HL-60 (cell line): ENCODE results near the gene CYP17A1.
"Not testable (repeated sequence)": the region's sequence is repeated elsewhere in the genome, so short reads cannot be mapped to it uniquely, and the experiment has no call there.

Experiments used
- DNase-seq, 2 experiments: peaks; one replicate each; pipeline ENCODE4 v3.0.0-alpha.2; 2010 to 2020; ENCODE audit warnings: low read depth in 1 of 2, low spot score in 1 of 2
- H3K27ac ChIP-seq: fragments of 250-450 bp; sonication (Bioruptor Pico); replicated peaks from 2 replicates; pipeline ENCODE4 v1.5.1; 2020; ENCODE audit warnings: mild to moderate bottlenecking, moderate library complexity
- H3K27me3 ChIP-seq: fragments of 250-450 bp; sonication (Bioruptor Pico); 2 replicates; pipeline ENCODE4 v1.5.1; 2021; ENCODE audit warnings: mild to moderate bottlenecking, moderate library complexity; ENCODE audit not compliant: insufficient read depth, poor library complexity, severe bottlenecking
- H3K4me3 ChIP-seq: replicated peaks from 2 replicates; pipeline ENCODE4 v1.5.1; 2011; ENCODE audit warnings: mild to moderate bottlenecking, control low read depth, low read length; ENCODE audit not compliant: insufficient read depth
- GABPA ChIP-seq: IDR thresholded peaks from 2 replicates; pipeline ENCODE4 v1.6.1; 2012; ENCODE audit warnings: low read depth
- POLR2AphosphoS5 ChIP-seq: IDR thresholded peaks from 2 replicates; pipeline ENCODE4 v1.6.1; 2012; ENCODE audit warnings: low read depth
- SPI1 ChIP-seq: IDR thresholded peaks from 2 replicates; pipeline ENCODE4 v1.6.1; 2012; ENCODE audit warnings: low read depth, mild to moderate bottlenecking, borderline replicate concordance
- TF ChIP-seq, protein P1 (sequence below): IDR thresholded peaks from 2 replicates; pipeline ENCODE4 v1.6.1; 2012; ENCODE audit warnings: low read depth; ENCODE audit not compliant: insufficient replicate concordance
- TF ChIP-seq, protein P2 (sequence below): IDR thresholded peaks from one replicate; pipeline ENCODE4 v1.5.1; 2011; ENCODE audit warnings: low read length, control low read depth, inconsistent platforms; ENCODE audit not compliant: insufficient read depth

The CYP17A1 gene

DNA sequence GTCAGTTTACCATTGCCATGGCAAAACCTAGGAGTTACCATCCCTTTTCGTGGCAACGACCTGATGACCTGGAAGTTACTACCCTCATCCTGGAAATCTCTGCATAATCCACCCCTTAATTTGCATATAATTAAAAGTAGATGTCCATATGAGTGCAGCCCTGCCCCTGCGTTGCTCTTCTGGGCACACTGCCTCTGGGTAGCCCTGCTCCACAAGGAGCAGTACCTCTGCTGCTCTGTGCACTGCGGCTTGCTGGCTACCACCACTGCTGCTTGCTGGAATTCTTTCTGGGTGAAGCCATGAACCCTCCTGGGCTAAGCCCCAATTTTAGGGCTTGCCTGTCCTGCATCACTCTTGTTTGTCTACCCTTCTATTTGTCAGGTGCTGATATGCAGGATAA lies 12.5 kb downstream of the CYP17A1 start:
- H3K27me3 ChIP-seq, result no peaks in the 10 kb centered on the region
- no peak overlapping the region for H3K4me3 ChIP-seq
- no peak overlapping the region for H3K27ac ChIP-seq
- TF ChIP-seq POLR2AphosphoS5, result no peak
- TF ChIP-seq, protein P1, sequence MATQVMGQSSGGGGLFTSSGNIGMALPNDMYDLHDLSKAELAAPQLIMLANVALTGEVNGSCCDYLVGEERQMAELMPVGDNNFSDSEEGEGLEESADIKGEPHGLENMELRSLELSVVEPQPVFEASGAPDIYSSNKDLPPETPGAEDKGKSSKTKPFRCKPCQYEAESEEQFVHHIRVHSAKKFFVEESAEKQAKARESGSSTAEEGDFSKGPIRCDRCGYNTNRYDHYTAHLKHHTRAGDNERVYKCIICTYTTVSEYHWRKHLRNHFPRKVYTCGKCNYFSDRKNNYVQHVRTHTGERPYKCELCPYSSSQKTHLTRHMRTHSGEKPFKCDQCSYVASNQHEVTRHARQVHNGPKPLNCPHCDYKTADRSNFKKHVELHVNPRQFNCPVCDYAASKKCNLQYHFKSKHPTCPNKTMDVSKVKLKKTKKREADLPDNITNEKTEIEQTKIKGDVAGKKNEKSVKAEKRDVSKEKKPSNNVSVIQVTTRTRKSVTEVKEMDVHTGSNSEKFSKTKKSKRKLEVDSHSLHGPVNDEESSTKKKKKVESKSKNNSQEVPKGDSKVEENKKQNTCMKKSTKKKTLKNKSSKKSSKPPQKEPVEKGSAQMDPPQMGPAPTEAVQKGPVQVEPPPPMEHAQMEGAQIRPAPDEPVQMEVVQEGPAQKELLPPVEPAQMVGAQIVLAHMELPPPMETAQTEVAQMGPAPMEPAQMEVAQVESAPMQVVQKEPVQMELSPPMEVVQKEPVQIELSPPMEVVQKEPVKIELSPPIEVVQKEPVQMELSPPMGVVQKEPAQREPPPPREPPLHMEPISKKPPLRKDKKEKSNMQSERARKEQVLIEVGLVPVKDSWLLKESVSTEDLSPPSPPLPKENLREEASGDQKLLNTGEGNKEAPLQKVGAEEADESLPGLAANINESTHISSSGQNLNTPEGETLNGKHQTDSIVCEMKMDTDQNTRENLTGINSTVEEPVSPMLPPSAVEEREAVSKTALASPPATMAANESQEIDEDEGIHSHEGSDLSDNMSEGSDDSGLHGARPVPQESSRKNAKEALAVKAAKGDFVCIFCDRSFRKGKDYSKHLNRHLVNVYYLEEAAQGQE, result no peak
- TF ChIP-seq GABPA, result no peak
- TF ChIP-seq, protein P2, sequence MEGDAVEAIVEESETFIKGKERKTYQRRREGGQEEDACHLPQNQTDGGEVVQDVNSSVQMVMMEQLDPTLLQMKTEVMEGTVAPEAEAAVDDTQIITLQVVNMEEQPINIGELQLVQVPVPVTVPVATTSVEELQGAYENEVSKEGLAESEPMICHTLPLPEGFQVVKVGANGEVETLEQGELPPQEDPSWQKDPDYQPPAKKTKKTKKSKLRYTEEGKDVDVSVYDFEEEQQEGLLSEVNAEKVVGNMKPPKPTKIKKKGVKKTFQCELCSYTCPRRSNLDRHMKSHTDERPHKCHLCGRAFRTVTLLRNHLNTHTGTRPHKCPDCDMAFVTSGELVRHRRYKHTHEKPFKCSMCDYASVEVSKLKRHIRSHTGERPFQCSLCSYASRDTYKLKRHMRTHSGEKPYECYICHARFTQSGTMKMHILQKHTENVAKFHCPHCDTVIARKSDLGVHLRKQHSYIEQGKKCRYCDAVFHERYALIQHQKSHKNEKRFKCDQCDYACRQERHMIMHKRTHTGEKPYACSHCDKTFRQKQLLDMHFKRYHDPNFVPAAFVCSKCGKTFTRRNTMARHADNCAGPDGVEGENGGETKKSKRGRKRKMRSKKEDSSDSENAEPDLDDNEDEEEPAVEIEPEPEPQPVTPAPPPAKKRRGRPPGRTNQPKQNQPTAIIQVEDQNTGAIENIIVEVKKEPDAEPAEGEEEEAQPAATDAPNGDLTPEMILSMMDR, result no peak
- no peak for TF ChIP-seq SPI1
- DNase-seq, result no peak

DNA sequence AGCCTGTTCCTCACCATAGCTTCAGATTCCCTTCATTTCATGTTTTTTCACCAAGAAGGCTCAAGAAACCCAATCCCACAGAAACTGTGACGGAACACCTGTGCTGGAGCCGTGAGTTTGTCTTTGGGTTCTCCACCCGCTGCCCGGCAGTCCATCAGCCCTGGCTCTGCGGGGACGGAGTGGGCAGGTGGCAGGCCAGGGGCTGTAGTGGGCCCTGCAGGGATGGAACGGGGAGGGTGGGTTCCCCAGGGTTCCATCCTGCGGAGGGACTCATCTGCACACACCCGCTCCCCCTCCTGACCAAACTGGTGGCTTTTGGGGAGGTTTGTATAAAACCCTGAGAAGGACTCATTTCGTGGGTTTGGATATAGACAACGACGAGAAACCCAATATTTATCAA lies 15.0 kb downstream of the CYP17A1 start:
- TF ChIP-seq GABPA, result no peak
- H3K4me3 ChIP-seq, result no peak overlapping the region
- DNase-seq, result no peak
- no peak overlapping the region for H3K27ac ChIP-seq
- no peaks in the 10 kb centered on the region for H3K27me3 ChIP-seq

DNA sequence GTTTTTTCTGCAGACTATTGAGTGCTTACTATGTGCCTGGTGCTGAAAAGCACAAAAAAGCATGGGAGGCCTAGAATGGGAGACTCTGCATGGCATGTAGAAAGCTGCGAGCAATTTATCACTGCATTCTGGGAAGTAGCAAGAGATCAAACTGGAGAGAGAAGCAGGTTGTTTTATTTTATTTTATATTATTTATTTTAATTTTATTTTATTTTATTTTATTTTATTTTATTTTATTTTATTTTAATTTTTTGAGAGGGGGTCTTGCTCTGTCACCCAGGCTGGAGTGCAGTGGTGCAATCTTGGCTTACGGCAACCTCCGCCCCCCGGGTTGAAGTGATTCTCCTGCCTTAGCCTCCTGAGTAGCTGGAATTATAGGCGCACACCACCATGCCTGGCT lies 17.2 kb downstream of the CYP17A1 start:
- H3K27ac ChIP-seq, result peak overlapping the region; percentile 76; the same call in 1 of the 2 replicates
- not testable (repeated sequence) for DNase-seq, H3K4me3 ChIP-seq, H3K27me3 ChIP-seq

DNA sequence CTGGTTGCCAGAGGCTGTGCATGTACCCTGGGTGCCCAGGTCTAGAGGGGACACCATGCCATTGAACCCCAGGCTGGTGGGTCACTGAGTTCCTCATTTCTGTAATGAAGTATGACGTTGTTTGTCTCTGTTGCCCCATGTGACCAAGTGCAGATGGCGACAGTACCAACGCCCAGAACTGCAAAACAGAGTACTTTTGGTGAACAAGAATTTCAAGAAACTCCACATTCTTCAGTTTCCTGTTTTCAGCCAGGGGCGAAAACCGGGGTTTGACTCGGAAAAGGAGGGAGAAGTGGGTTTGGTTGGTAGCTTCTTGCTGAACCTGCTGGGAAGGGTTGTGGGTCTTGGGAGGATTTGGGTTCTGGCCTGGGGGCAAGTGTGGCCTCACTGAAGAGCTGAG lies 18.2 kb downstream of the CYP17A1 start:
- no peaks in the 10 kb centered on the region for H3K27me3 ChIP-seq
- no peak overlapping the region for H3K4me3 ChIP-seq
- H3K27ac ChIP-seq, result peak overlapping the region; percentile 76
- DNase-seq, result peak in 1 of 2 experiments; percentile 84
- TF ChIP-seq, protein P1, result no peak
- peak; percentile 96 for TF ChIP-seq SPI1

DNA sequence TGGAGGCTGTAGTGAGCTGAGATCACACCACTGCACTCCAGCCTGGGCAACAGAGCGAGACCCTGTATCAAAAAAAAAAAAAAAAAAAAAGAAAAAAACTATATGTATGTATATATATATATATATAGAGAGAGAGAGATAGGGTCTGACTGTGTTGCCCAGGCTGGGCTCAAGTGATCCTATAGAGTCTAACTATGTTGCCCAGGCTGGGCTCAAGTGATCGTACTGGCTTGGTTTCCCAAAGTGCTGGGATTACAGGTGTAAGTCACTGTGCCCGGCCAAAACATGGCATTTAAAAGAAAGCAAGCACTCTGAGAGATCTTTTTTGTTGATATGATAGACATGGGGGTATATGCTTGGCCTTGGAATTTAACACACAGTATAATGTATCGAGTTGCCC lies 20.0 kb downstream of the CYP17A1 start:
- no peak for DNase-seq
- H3K27me3 ChIP-seq, result no peaks in the 10 kb centered on the region
- no peak overlapping the region for H3K27ac ChIP-seq
- no peak overlapping the region for H3K4me3 ChIP-seq
- TF ChIP-seq, protein P2, result no peak
- TF ChIP-seq, protein P1, result no peak
- TF ChIP-seq SPI1, result no peak
- no peak for TF ChIP-seq POLR2AphosphoS5
- no peak for TF ChIP-seq GABPA
